Trophoblast cell (in vitro differentiated cells and primary cell): Measurements from ENCODE around the gene PCDHGC3.
A peak's percentile ranks its signal among the peaks of the same experiment; 100 is the strongest.

Source experiments
- DNase-seq, 2 donors: peaks; one replicate each; pipeline ENCODE4 v3.0.0-alpha.2; 2016
- H2AFZ ChIP-seq: 2 replicates; pipeline ENCODE4 v1.6.1; 2013; ENCODE audit warnings: low read length, moderate library complexity, mild to moderate bottlenecking; ENCODE audit not compliant: insufficient read depth, poor library complexity
- H2AK5ac ChIP-seq: 2 replicates; pipeline ENCODE4 v1.6.1; 2013; ENCODE audit warnings: mild to moderate bottlenecking, low read length
- H2BK120ac ChIP-seq: 2 replicates; pipeline ENCODE4 v1.6.1; 2013; ENCODE audit warnings: low read length, mild to moderate bottlenecking, moderate library complexity; ENCODE audit not compliant: insufficient read depth, poor library complexity
- H2BK12ac ChIP-seq: 2 replicates; pipeline ENCODE4 v1.6.1; 2013; ENCODE audit warnings: mild to moderate bottlenecking, low read length, moderate library complexity
- H2BK5ac ChIP-seq: 2 replicates; pipeline ENCODE4 v1.6.1; 2013; ENCODE audit warnings: low read length, low read depth, moderate library complexity, mild to moderate bottlenecking; ENCODE audit not compliant: poor library complexity
- H3K14ac ChIP-seq: 2 replicates; pipeline ENCODE4 v1.6.1; 2013; ENCODE audit warnings: mild to moderate bottlenecking, low read length
- H3K18ac ChIP-seq: 2 replicates; pipeline ENCODE4 v1.6.1; 2013; ENCODE audit warnings: mild to moderate bottlenecking, low read length
- H3K23ac ChIP-seq: 2 replicates; pipeline ENCODE4 v1.6.1; 2013; ENCODE audit warnings: low read length
- H3K27ac ChIP-seq: 2 replicates; pipeline ENCODE4 v1.5.1; 2013; ENCODE audit warnings: low read depth, mild to moderate bottlenecking, inconsistent platforms, low read length, moderate library complexity
- H3K27me3 ChIP-seq: 2 replicates; pipeline ENCODE4 v1.6.1; 2013; ENCODE audit warnings: inconsistent platforms, mild to moderate bottlenecking, low read length, moderate library complexity; ENCODE audit not compliant: insufficient read depth
- H3K36me3 ChIP-seq, 2 experiments: 1 replicate in 1 of 2; 2 replicates in 1 of 2; pipeline ENCODE4 v1.6.1; 2013; ENCODE audit warnings: low read length in 2 of 2, mild to moderate bottlenecking in 2 of 2, moderate library complexity in 1 of 2; ENCODE audit not compliant: insufficient read depth in 2 of 2, control insufficient read depth in 1 of 2
- H3K4ac ChIP-seq: 2 replicates; pipeline ENCODE4 v1.6.1; 2013; ENCODE audit warnings: low read depth, mild to moderate bottlenecking, low read length, moderate library complexity
- H3K4me1 ChIP-seq, 2 experiments: 1 replicate in 1 of 2; 2 replicates in 1 of 2; pipeline ENCODE4 v1.6.1; 2013; ENCODE audit warnings: low read length in 2 of 2, mild to moderate bottlenecking in 2 of 2, moderate library complexity in 1 of 2; ENCODE audit not compliant: insufficient read depth in 2 of 2, control insufficient read depth in 1 of 2
- H3K4me2 ChIP-seq: 2 replicates; pipeline ENCODE4 v1.6.1; 2013; ENCODE audit warnings: inconsistent platforms, mild to moderate bottlenecking, low read length, moderate library complexity
- H3K4me3 ChIP-seq: 2 replicates; pipeline ENCODE4 v1.5.1; 2013; ENCODE audit warnings: mild to moderate bottlenecking, low read depth, low read length, inconsistent platforms
- H3K79me1 ChIP-seq: one replicate; pipeline ENCODE4 v1.6.1; 2013; ENCODE audit warnings: low read length
- H3K79me2 ChIP-seq: 2 replicates; pipeline ENCODE4 v1.6.1; 2013; ENCODE audit warnings: low read length, mild to moderate bottlenecking; ENCODE audit not compliant: control insufficient read depth, insufficient read depth, poor library complexity
- H3K9ac ChIP-seq: 2 replicates; pipeline ENCODE4 v1.6.1; 2013; ENCODE audit warnings: mild to moderate bottlenecking, low read length
- H3K9me3 ChIP-seq: 2 replicates; pipeline ENCODE4 v1.6.1; 2013; ENCODE audit warnings: low read depth, mild to moderate bottlenecking, control low read depth, inconsistent platforms, low read length; ENCODE audit not compliant: insufficient read depth
- H4K12ac ChIP-seq: 2 replicates; pipeline ENCODE4 v1.6.1; 2013; ENCODE audit warnings: low read depth, mild to moderate bottlenecking, low read length, moderate library complexity
- H4K8ac ChIP-seq: 2 replicates; pipeline ENCODE4 v1.6.1; 2013; ENCODE audit warnings: low read depth, mild to moderate bottlenecking, low read length, moderate library complexity
- H4K91ac ChIP-seq: one replicate; pipeline ENCODE4 v1.6.1; 2013; ENCODE audit warnings: low read depth, mild to moderate bottlenecking, low read length, moderate library complexity
- WGBS: extraction: QIAGEN DNeasy Blood & Tissue Kit; methylation state at CpG from one replicate; pipeline ENCODE4 v1.1.7; 2013; ENCODE audit warnings: missing lambda C conversion rate; ENCODE audit not compliant: insufficient read length, insufficient coverage; ENCODE audit errors: extremely low coverage; 5-methylcytosine and 5-hydroxymethylcytosine counted together

PCDHGC3 gene

DNA sequence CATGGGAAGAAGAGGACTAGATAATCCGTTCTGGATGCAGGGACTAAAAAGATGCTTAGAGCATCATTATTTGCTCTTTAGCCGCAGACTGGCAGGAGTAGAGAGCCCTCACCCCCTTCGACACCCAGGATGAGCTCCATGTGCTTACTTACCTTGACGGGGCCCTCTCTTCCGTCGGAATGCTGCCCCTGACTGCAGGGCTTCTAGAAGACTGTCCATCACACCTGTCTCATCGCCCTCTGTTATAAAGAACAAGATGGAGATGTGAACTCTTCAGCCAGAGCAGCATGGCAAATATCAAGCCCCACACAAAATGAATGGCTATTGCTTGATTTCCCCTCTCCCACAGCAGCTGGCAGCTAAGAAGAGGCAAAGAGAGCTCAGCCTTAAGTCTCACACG is 48.2 kb downstream of the PCDHGC3 start:
- Histone ChIP-seq H2BK12ac (peak overlapping the region; percentile 92), H3K18ac (peak overlapping the region; percentile 36), H2BK120ac (peak overlapping the region; percentile 48), H3K4me1 (peaks cover 11 to 29% of the 10 kb centered on the region in 2 experiments), H3K27ac (no peak overlapping the region), H3K4me2 (no peak overlapping the region), H3K79me1 (peaks cover 31% of the 10 kb centered on the region), H3K9me3 (no peaks in the 10 kb centered on the region), H3K14ac (peak overlapping the region; percentile 61), H3K23ac (no peak overlapping the region), H3K4ac (peak overlapping the region; percentile 68), H2BK5ac (peak overlapping the region; percentile 64), H4K8ac (peak overlapping the region; percentile 46), H3K27me3 (no peaks in the 10 kb centered on the region), H3K79me2 (peaks cover 2% of the 10 kb centered on the region), H3K4me3 (no peak overlapping the region), H4K12ac (no peak overlapping the region), H2AK5ac (peak overlapping the region; percentile 55), H3K36me3 (peaks cover 25 to 38% of the 10 kb centered on the region in 2 experiments), H2AFZ (no peak overlapping the region), H4K91ac (peak overlapping the region; percentile 77), H3K9ac (no peak overlapping the region)
- WGBS, result no CpG with 5 or more reads among the region's 8 CpGs
- no peak for DNase-seq

GRCh38 chr5:141524604-141525597 is 49.1 kb downstream of the PCDHGC3 start:
- peak overlapping the region; percentile 84 for H2BK5ac ChIP-seq
- peak overlapping the region; percentile 21 for H2BK120ac ChIP-seq
- H3K79me1 ChIP-seq, result peaks cover 25% of the 10 kb centered on the region
- peak overlapping the region; percentile 49 for H3K4ac ChIP-seq
- DNase-seq, result peak; percentile 92 to 96
- peak overlapping the region; percentile 67 for H2BK12ac ChIP-seq
- peaks cover 31 to 44% of the 10 kb centered on the region in 2 experiments for H3K36me3 ChIP-seq
- H3K79me2 ChIP-seq, result peaks cover 2% of the 10 kb centered on the region
- H2AFZ ChIP-seq, result peak overlapping the region; percentile 48
- H3K14ac ChIP-seq, result peak overlapping the region; percentile 72
- H3K4me1 ChIP-seq, result peaks cover 14 to 26% of the 10 kb centered on the region in 2 experiments
- peak overlapping the region; percentile 58 for H3K27ac ChIP-seq
- no peaks in the 10 kb centered on the region for H3K27me3 ChIP-seq
- H3K9ac ChIP-seq, result no peak overlapping the region
- H3K9me3 ChIP-seq, result no peaks in the 10 kb centered on the region
- H3K18ac ChIP-seq, result no peak overlapping the region
- peak overlapping the region; percentile 66 for H4K8ac ChIP-seq
- H3K23ac ChIP-seq, result no peak overlapping the region
- H3K4me3 ChIP-seq, result no peak overlapping the region
- H4K91ac ChIP-seq, result peak overlapping the region; percentile 77
- WGBS, result no CpG with 5 or more reads among the region's 12 CpGs
- peak overlapping the region; percentile 76 for H2AK5ac ChIP-seq
- H3K4me2 ChIP-seq, result no peak overlapping the region
- no peak overlapping the region for H4K12ac ChIP-seq

DNA sequence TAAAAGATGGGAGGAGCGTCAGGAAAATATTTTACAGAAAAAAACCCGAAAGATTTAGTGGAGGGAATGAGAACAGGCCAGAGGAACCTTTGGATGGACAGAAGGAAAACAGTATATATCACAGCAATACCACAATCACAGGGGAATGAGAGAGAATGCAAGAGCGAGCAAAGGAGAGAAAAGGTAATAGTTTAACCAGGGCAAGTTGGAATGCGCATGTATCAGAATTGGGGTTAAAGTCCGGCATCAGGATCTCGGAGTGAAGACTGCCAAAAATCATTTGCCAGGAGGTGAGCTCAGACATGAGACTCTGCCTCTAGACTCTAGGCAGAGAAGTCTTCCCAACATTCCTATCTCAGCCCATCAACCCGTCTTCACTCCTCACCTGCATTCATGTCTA is 49.9 kb downstream of the PCDHGC3 start:
- peak overlapping the region; percentile 50 for H4K91ac ChIP-seq
- DNase-seq, result no peak
- no peak overlapping the region for H3K18ac ChIP-seq
- H3K4me2 ChIP-seq, result no peak overlapping the region
- H3K4me3 ChIP-seq, result no peak overlapping the region
- WGBS, result no CpG with 5 or more reads among the region's 7 CpGs
- H3K36me3 ChIP-seq, result peaks cover 29 to 40% of the 10 kb centered on the region in 2 experiments
- no peak overlapping the region for H3K9ac ChIP-seq
- H3K79me2 ChIP-seq, result peaks cover 2% of the 10 kb centered on the region
- no peak overlapping the region for H2AK5ac ChIP-seq
- H4K8ac ChIP-seq, result no peak overlapping the region
- H3K4me1 ChIP-seq, result peaks cover 12 to 21% of the 10 kb centered on the region in 2 experiments
- H2BK120ac ChIP-seq, result no peak overlapping the region
- peaks cover 20% of the 10 kb centered on the region for H3K79me1 ChIP-seq
- no peak overlapping the region for H3K4ac ChIP-seq
- no peaks in the 10 kb centered on the region for H3K9me3 ChIP-seq
- H3K27ac ChIP-seq, result peak overlapping the region; percentile 58
- no peaks in the 10 kb centered on the region for H3K27me3 ChIP-seq
- H2BK12ac ChIP-seq, result peak overlapping the region; percentile 33
- H3K14ac ChIP-seq, result no peak overlapping the region
- peak overlapping the region; percentile 69 for H2BK5ac ChIP-seq
- no peak overlapping the region for H3K23ac ChIP-seq
- no peak overlapping the region for H2AFZ ChIP-seq
- no peak overlapping the region for H4K12ac ChIP-seq

GRCh38 chr5:141527426-141527825 is 51.7 kb downstream of the PCDHGC3 start:
- H4K8ac ChIP-seq, result no peak overlapping the region
- no peaks in the 10 kb centered on the region for H3K9me3 ChIP-seq
- H3K27me3 ChIP-seq, result no peaks in the 10 kb centered on the region
- H3K79me1 ChIP-seq, result peaks cover 16% of the 10 kb centered on the region
- H3K9ac ChIP-seq, result no peak overlapping the region
- H3K4me2 ChIP-seq, result no peak overlapping the region
- H3K18ac ChIP-seq, result no peak overlapping the region
- no peak overlapping the region for H2AFZ ChIP-seq
- no peak overlapping the region for H2BK12ac ChIP-seq
- no peak overlapping the region for H3K4ac ChIP-seq
- no peak overlapping the region for H4K12ac ChIP-seq
- H3K4me1 ChIP-seq, result peaks cover 11 to 16% of the 10 kb centered on the region in 2 experiments
- H3K27ac ChIP-seq, result no peak overlapping the region
- H3K4me3 ChIP-seq, result no peak overlapping the region
- WGBS, result no CpG with 5 or more reads among the region's 1 CpG
- H2AK5ac ChIP-seq, result no peak overlapping the region
- peaks cover 32 to 42% of the 10 kb centered on the region in 2 experiments for H3K36me3 ChIP-seq
- no peak overlapping the region for H2BK5ac ChIP-seq
- no peak overlapping the region for H3K23ac ChIP-seq
- no peak overlapping the region for H4K91ac ChIP-seq
- no peak overlapping the region for H3K14ac ChIP-seq
- no peak for DNase-seq
- H3K79me2 ChIP-seq, result peaks cover 2% of the 10 kb centered on the region
- H2BK120ac ChIP-seq, result no peak overlapping the region
